ENCODE measurements around the gene ADGRL4. TPM values are rescaled to one million over a fixed set of nuclear protein-coding genes. Genes with fewer than 3 reads are reported as not detected.
"Not testable (repeated sequence)": the region's sequence is repeated elsewhere in the genome, so short reads cannot be mapped to it uniquely, and the experiment has no call there.

The ADGRL4 gene
- total RNA-seq, 1 experiment from 2014 or later = 0.21 TPM

GRCh38 chr1:78980511-78980910 lies 26.0 kb downstream of the ADGRL4 start:
- POLR2A ChIA-PET = no interaction called here
- H3K27ac Mint-ChIP-seq (ENCODE audit: low read depth, unreplicated experiment) = no peak overlapping the region
- no peak for TF ChIP-seq CTCF (IDR thresholded peaks at IDR 0.05; ENCODE audit: unreplicated experiment)
- H3K4me1 Mint-ChIP-seq (ENCODE audit: insufficient read depth, unreplicated experiment) = no peaks in the 10 kb centered on the region
- BruUV-seq (replicated peaks) = no TSS peak
- intact Hi-C loops (cut with micrococcal nuclease) = no loop called here
- CTCF ChIA-PET = interaction anchor here (1.2 kb wide), 1 partner anchor 245 kb away, joined by 3 read pairs; no protein-coding TSS in a partner anchor
- H3K36me3 Mint-ChIP-seq (ENCODE audit: insufficient read depth, unreplicated experiment) = no peaks in the 10 kb centered on the region
- DNase-seq (ENCODE audit: unreplicated experiment) = no peak
- H3K4me3 Mint-ChIP-seq (ENCODE audit: unreplicated experiment) = no peak overlapping the region
- no peaks in the 10 kb centered on the region for H3K9me3 Mint-ChIP-seq (ENCODE audit: unreplicated experiment)
- H3K27me3 Mint-ChIP-seq (ENCODE audit: insufficient read depth, unreplicated experiment) = no peaks in the 10 kb centered on the region

GRCh38 chr1:78972723-78973122 lies 33.8 kb downstream of the ADGRL4 start:
- H3K27ac Mint-ChIP-seq (ENCODE audit: low read depth, unreplicated experiment) = no peak overlapping the region
- no peak for DNase-seq (ENCODE audit: unreplicated experiment)
- H3K9me3 Mint-ChIP-seq (ENCODE audit: unreplicated experiment) = no peaks in the 10 kb centered on the region
- no peaks in the 10 kb centered on the region for H3K36me3 Mint-ChIP-seq (ENCODE audit: insufficient read depth, unreplicated experiment)
- no peaks in the 10 kb centered on the region for H3K4me1 Mint-ChIP-seq (ENCODE audit: insufficient read depth, unreplicated experiment)
- no peak overlapping the region for H3K4me3 Mint-ChIP-seq (ENCODE audit: unreplicated experiment)
- POLR2A ChIA-PET = no interaction called here
- CTCF ChIA-PET = interaction anchor here (0.6 kb wide), 1 partner anchor 38 kb away, joined by 4 read pairs; no protein-coding TSS in a partner anchor
- H3K27me3 Mint-ChIP-seq (ENCODE audit: insufficient read depth, unreplicated experiment) = no peaks in the 10 kb centered on the region
- no peak for TF ChIP-seq CTCF (IDR thresholded peaks at IDR 0.05; ENCODE audit: unreplicated experiment)
- intact Hi-C loops (cut with micrococcal nuclease) = no loop called here
- no TSS peak for BruUV-seq (replicated peaks)

GRCh38 chr1:78967091-78967490 lies 39.4 kb downstream of the ADGRL4 start:
- intact Hi-C loops (cut with micrococcal nuclease); H3K9me3 Mint-ChIP-seq (ENCODE audit: unreplicated experiment); H3K4me3 Mint-ChIP-seq (ENCODE audit: unreplicated experiment); DNase-seq (ENCODE audit: unreplicated experiment); H3K4me1 Mint-ChIP-seq (ENCODE audit: insufficient read depth, unreplicated experiment); POLR2A ChIA-PET; BruUV-seq (replicated peaks); H3K27ac Mint-ChIP-seq (ENCODE audit: low read depth, unreplicated experiment); H3K36me3 Mint-ChIP-seq (ENCODE audit: insufficient read depth, unreplicated experiment); H3K27me3 Mint-ChIP-seq (ENCODE audit: insufficient read depth, unreplicated experiment): not testable (repeated sequence)
- CTCF ChIA-PET = interaction anchor here (0.7 kb wide), 1 partner anchor 1189 kb away, joined by 3 read pairs; no protein-coding TSS in a partner anchor

GRCh38 chr1:78958711-78959110 lies 47.8 kb downstream of the ADGRL4 start:
- no TSS peak for BruUV-seq (replicated peaks)
- intact Hi-C loops (cut with micrococcal nuclease) = no loop called here
- CTCF ChIA-PET = no interaction called here

More at GRCh38 chr1:78958711-78959110, 47.8 kb downstream of the ADGRL4 start:
- H3K27ac Mint-ChIP-seq (ENCODE audit: low read depth, unreplicated experiment) = no peak overlapping the region
- no peaks in the 10 kb centered on the region for H3K9me3 Mint-ChIP-seq (ENCODE audit: unreplicated experiment)
- no peak for TF ChIP-seq CTCF (IDR thresholded peaks at IDR 0.05; ENCODE audit: unreplicated experiment)
- H3K27me3 Mint-ChIP-seq (ENCODE audit: insufficient read depth, unreplicated experiment) = no peaks in the 10 kb centered on the region
- POLR2A ChIA-PET = no interaction called here
- no peaks in the 10 kb centered on the region for H3K36me3 Mint-ChIP-seq (ENCODE audit: insufficient read depth, unreplicated experiment)
- DNase-seq (ENCODE audit: unreplicated experiment) = no peak
- no peaks in the 10 kb centered on the region for H3K4me1 Mint-ChIP-seq (ENCODE audit: insufficient read depth, unreplicated experiment)
- no peak overlapping the region for H3K4me3 Mint-ChIP-seq (ENCODE audit: unreplicated experiment)

All from MCF 10A (cell line).